Suppressor macrophage treated with lipopolysaccharide for 1 hour (primary cell): ENCODE data around the gene VEZF1.

Experiments used
- DNase-seq, 3 donors: peaks; one replicate each; pipeline ENCODE4 v3.0.0-alpha.2; 2020 to 2022

Gene VEZF1

GRCh38 chr17:57948555-57949420 lies 39.3 kb downstream of the VEZF1 start:
- DNase-seq, result peak; percentile 81 to 97 (median 93)

- no peak for DNase-seq
These were observed 39.9 kb downstream of the VEZF1 start for GRCh38 chr17:57948169-57948554.

- DNase-seq, result no peak
These were observed 40.7 kb downstream of the VEZF1 start for GRCh38 chr17:57947369-57947768.

- peak; percentile 91 to 98 (median 92) for DNase-seq
These were observed 41.2 kb downstream of the VEZF1 start for GRCh38 chr17:57946798-57947358.

- DNase-seq, result peak in 2 of 3 donors; percentile 49 to 62
These were observed 41.9 kb downstream of the VEZF1 start for GRCh38 chr17:57945996-57946797.

GRCh38 chr17:57944908-57945307 lies 43.1 kb downstream of the VEZF1 start:
- DNase-seq, result no peak

GRCh38 chr17:57943645-57944044 lies 44.4 kb downstream of the VEZF1 start:
- DNase-seq, result no peak

- peak; percentile 72 to 89 (median 81) for DNase-seq
These were observed 44.9 kb downstream of the VEZF1 start for GRCh38 chr17:57943140-57943539.

GRCh38 chr17:57941384-57942370 lies 46.4 kb downstream of the VEZF1 start:
- DNase-seq, result no peak

GRCh38 chr17:57940653-57941329 lies 47.3 kb downstream of the VEZF1 start:
- DNase-seq, result no peak

- no peak for DNase-seq
These were observed 47.8 kb downstream of the VEZF1 start for GRCh38 chr17:57940231-57940630.

GRCh38 chr17:57939797-57940196 lies 48.3 kb downstream of the VEZF1 start:
- peak; percentile 78 to 85 (median 83) for DNase-seq

- no peak for DNase-seq
These were observed 50.0 kb downstream of the VEZF1 start for GRCh38 chr17:57938061-57938502.

- DNase-seq, result no peak
These were observed 50.6 kb downstream of the VEZF1 start for GRCh38 chr17:57937492-57937891.

GRCh38 chr17:57935833-57936807 lies 51.9 kb downstream of the VEZF1 start:
- no peak for DNase-seq

- DNase-seq, result no peak
These were observed 56.4 kb downstream of the VEZF1 start for GRCh38 chr17:57931488-57932137.

- no peak for DNase-seq
These were observed 57.8 kb downstream of the VEZF1 start for GRCh38 chr17:57930239-57930638.

GRCh38 chr17:57929386-57929785 lies 58.7 kb downstream of the VEZF1 start:
- peak; percentile 40 to 50 (median 48) for DNase-seq

- DNase-seq, result no peak
These were observed 59.1 kb downstream of the VEZF1 start for GRCh38 chr17:57928928-57929327.
